Measurements from ENCODE around the gene TAAR2.
"Not testable (repeated sequence)": the region's sequence is repeated elsewhere in the genome, so short reads cannot be mapped to it uniquely, and the experiment has no call there.

Gene TAAR2

DNA sequence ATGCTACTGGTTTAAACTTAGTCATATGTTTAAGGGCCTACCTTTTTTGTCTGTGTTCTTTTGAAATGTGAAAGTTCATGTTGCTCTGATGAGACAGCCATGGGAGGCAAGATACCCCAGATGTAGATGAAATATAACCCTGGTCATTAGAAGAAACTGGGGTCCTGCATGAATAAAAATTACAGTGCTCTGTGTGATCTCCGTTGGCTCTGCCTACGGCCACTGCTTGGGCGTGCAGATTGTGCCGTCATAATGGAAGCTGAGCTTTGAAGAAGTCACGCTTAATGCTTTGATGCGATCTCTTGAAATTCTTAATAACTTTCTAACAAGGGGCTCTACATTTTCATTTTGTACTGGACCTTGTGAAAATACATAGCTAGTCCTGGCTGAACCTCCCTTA, at the start of gene TAAR2:
TAAR2 (minus strand) TSS at position 101 of the 400 bp plus-strand sequence; CDS start at position 101, 0 bp downstream.
- no peak for DNase-seq

DNA sequence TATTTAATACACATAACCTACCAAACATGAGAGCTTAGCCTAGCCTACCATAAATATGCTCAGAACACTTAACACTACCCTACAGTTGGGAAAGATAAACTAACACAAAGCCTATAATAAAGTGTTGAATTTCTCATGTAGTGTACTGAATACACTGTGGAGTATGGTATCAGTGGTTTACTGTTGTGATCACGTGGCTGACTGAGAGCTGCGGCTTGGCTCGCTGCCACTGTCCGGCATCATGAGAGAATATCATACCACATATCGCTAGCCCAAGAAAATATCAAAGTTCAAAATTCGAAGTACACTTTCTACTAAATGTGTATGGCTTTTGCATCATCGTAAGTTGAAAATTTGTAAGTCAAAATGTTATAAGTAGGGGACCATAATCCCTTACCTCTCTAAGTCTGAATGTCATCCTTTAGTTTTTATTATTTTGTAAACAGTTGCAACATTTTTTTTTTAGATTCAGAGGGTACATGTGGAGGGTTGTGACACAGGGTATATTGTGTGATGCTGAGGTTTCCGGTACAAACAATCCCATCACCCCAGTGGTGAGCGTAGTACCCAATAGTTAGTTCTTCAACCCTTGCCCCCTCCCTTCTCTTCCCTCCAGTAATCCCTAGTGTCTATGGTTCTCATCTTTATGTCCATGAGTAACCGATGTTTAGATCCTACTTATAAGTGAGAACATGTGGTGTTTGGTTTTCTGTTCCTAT, 49.5 kb upstream of the TAAR2 start:
- peak; percentile 96 for DNase-seq

DNA sequence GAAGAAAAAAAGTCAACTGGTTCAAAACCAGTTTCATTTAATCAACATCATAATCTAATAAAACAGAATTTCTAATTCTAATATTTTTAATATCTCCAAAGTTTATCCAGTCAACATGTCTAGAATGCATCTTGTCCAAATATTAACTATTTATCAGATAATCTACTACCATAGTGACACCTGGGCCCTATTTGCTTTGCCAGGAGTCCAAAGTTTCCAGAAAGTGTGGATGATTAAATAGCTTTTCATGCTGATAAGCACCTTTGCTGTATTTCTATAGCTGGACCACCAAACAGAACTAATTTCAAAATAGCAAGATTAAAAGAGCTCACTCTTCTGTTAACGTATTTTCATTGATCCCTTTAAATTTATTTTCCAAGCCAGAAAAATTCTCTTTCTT, 47.2 kb upstream of the TAAR2 start:
- no peak for DNase-seq

GRCh38 chr6:132669690-132670291, 45.7 kb upstream of the TAAR2 start:
- peak; percentile 86 for DNase-seq

DNA sequence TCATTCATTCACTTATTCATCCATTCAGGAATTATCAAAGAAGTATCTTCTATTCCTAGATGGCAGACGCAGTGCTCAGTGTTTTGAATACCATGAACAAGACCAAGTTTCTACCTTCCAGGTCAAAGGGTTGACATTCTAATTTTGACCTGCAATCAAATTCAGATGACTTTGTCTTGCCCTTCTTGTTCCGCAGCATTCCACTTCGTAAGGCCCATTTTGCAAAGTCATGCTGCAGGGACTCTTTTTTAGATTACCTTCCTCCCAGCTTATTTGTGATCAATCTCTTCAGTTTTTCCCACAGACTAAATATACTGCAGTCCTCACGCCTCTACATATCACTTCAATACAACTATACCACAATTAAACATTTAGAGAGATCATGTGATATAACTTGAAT, 42.0 kb upstream of the TAAR2 start:
- no peak for DNase-seq

- DNase-seq: no peak
These were observed 40.4 kb upstream of the TAAR2 start for GRCh38 chr6:132664309-132665034.

- DNase-seq: no peak
These were observed 39.6 kb upstream of the TAAR2 start for GRCh38 chr6:132663661-132664060.

- no peak for DNase-seq
These were observed 37.8 kb upstream of the TAAR2 start for GRCh38 chr6:132661906-132662305.

DNA sequence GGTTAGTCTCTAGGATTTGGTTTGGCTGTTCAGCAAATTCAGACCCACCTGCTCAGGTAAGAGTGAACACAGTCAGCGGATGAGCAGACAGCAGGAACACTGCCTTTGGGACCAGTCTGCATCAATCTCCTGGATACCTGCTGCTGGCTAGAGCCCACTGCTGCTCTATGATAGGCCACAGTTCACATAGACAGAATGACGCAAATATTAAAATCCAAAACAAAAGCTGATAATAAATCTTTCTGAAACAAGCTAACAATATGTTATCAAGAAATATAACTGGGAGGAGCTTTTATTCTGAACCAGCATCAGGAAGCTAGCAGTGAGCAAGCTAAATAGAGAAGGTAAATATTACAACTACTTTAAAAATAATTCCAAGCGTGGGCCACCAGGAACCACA, 35.0 kb upstream of the TAAR2 start, which contains the start of gene TAAR1:
TAAR1 (minus strand) TSS at position 101 of the 400 bp plus-strand sequence. CDS start 13,179 bp downstream, outside the sequence.
- DNase-seq: no peak

- DNase-seq: peak; percentile 85
These were observed 27.0 kb upstream of the TAAR2 start for GRCh38 chr6:132651062-132651461.

DNA sequence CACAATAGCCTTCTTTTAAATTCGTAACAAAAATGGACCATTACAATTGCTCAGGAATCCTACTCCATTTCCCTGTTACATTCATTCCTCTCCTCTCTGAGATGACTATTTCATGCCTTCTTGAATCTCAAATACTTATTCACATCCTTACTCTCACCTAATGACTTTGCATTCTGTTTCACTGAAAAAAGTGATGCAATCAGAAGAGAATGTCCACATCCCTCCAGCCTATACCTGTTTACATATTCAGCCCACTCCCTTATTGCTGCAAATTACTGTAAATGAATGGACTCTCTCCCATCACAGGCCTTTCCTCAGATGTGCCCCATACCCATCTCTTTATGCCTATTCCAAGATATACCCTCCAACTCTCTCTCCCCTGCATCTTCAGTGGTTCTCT, 26.4 kb upstream of the TAAR2 start:
- DNase-seq: peak; percentile 47

- no peak for DNase-seq
These were observed 24.8 kb upstream of the TAAR2 start for GRCh38 chr6:132648828-132649227.

DNA sequence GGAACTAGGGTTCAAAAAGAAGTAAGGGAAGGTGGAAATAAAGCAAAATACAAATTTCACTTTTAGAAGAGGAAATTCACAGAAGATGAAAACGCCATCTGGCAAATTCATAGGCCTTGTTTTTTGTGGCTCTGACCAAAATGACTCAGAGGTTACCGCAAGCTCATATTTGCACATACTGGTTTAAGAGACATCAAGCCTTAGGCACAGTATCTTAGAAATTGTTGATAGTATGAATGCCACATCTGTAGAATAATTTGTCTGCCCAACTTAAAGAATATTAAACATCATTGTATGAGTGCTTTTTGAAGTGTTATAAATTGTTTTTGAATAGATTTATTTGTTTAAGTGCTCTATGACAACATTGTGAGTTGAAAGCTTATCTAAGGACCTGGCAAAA, 24.3 kb upstream of the TAAR2 start:
- peak; percentile 81 for DNase-seq

- no peak for DNase-seq
These were observed 19.5 kb upstream of the TAAR2 start for GRCh38 chr6:132643547-132643946.

GRCh38 chr6:132637135-132637534, 13.1 kb upstream of the TAAR2 start:
- DNase-seq: not testable (repeated sequence)

- not testable (repeated sequence) for DNase-seq
These were observed 11.8 kb upstream of the TAAR2 start for GRCh38 chr6:132635906-132636305.

DNA sequence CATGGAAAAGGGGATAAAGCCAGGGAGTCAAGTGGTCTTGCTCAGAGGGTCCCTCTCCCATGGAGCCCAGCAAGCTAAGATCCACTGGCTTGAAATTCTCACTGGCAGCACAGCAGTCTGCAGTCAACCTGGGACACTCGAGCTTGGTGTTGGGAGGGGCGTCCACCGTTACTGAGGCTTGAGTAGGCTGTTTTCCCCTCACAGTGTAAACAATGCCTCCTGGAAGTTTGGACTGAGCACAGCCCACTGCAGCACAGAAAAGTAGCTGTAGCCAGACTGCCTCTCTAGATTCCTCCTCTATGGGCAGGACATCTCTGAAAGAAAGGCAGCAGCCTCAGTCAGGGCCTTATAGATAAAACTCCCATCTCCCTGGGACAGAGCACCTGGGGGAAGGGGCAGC, 11.2 kb upstream of the TAAR2 start:
- not testable (repeated sequence) for DNase-seq

- DNase-seq: no peak
These were observed 10.7 kb upstream of the TAAR2 start for GRCh38 chr6:132634796-132635195.

GRCh38 chr6:132633362-132633761, 9.3 kb upstream of the TAAR2 start:
- DNase-seq: no peak

DNA sequence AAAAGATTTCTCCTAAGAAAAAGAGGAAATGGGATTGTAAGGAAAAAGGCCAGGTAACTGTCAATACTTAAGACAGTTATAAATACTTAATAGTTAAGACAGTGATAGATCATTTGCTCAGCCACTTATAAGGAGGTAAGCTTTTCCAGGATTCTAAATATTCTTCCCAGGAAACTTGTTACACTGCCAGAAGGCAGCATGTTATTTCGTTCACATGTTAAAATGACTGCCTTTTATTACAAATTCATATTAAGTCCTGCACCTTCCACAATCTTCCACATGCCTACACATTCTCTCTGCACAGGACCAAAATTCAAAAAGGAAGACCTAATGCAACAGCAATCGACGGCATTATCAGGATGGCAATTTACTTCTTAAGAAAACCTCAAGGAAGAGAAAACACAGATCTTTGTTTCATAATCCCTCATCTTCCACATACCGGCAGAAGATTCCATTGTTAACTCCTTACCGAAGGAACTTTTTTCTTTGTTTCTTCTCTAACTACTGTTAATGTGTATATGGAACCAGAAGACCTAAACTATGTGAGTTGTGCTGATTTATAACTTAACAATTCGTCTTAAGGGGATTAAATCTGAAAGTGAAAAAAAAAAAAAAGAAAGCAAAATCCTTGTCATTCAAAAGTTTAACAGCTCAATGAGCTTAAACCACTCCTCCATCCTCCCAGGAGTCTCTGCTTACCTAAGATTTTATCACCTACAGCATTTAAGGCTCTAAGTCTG, 799 bp downstream of the TAAR2 start:
- DNase-seq: no peak

GRCh38 chr6:132616677-132617076, 7.4 kb downstream of the TAAR2 start:
- peak; percentile 48 for DNase-seq

DNA sequence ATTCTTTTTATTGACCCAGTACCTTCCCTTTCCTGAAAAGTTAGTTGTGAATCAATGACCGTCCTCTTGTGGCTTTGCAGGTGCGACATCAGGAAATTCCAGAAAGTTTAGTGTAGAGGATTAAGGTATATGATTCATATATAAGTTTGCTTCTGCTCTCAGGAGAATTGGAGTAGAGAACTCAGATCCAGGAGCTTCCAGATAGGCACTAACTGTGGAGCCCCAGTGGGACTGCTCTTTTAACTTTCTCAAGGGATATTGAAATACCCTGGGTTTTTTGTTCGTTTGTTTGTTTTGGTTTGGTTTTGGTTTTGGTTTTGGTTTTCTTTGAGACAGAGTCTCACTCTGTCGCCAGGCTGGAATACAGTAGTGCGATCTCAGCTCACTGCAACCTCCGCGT, 9.5 kb downstream of the TAAR2 start:
- peak; percentile 79 for DNase-seq

DNA sequence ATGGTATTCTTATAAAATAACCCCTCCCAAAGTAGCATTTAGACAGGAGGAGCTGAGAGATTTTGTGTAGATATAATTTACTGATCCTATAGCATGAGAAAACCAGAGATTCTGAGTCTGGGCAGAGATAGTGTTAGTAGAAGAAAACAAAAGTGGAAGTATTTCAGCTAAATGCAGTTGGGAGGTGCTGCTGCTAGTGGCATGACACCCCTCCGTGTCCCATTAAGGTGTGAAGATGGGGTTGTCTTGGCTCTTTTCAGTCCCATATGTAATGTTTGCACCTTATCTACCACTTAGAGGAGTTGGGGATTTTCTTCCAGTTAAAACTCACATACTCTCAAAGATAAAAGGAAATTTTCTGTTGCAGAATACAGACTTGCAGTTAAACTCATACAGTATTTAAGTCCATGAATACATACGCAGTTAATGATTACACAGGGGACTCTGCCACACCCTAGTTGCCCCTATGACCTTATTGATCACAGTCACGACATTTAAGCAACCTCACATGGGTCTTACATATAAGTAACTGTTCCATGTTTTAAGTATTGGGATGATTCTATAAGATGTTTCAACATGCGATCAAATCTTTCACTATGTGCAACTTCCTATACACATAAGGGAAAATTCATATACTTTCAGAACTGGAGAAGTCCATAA, 11.5 kb downstream of the TAAR2 start:
- DNase-seq: peak; percentile 69
